ENCODE results near the gene CTXND2.
"Not testable (repeated sequence)": the region's sequence is repeated elsewhere in the genome, so short reads cannot be mapped to it uniquely, and the experiment has no call there.

CTXND2 gene

GRCh38 chr1:150863724-150864123, 23.2 kb upstream of the CTXND2 start:
- TF ChIP-seq CTCF (IDR thresholded peaks at IDR 0.05; ENCODE audit: low read depth, low read length) = no peak
- H3K4me3 ChIP-seq (ENCODE audit: low read depth, low read length) = no peak overlapping the region

- not testable (repeated sequence) for H3K4me3 ChIP-seq (ENCODE audit: low read depth, low read length)
Observed at GRCh38 chr1:150864200-150864599, 22.7 kb upstream of the CTXND2 start.

GRCh38 chr1:150869683-150870082, 17.3 kb upstream of the CTXND2 start:
- TF ChIP-seq CTCF (IDR thresholded peaks at IDR 0.05; ENCODE audit: low read depth, low read length) = no peak
- H3K4me3 ChIP-seq (ENCODE audit: low read depth, low read length) = no peak overlapping the region

GRCh38 chr1:150872572-150872971, 14.4 kb upstream of the CTXND2 start:
- H3K4me3 ChIP-seq (ENCODE audit: low read depth, low read length) = no peak overlapping the region
- no peak for TF ChIP-seq CTCF (IDR thresholded peaks at IDR 0.05; ENCODE audit: low read depth, low read length)

GRCh38 chr1:150873521-150873920, 13.4 kb upstream of the CTXND2 start:
- H3K4me3 ChIP-seq (ENCODE audit: low read depth, low read length) = no peak overlapping the region
- TF ChIP-seq CTCF (IDR thresholded peaks at IDR 0.05; ENCODE audit: low read depth, low read length) = no peak

GRCh38 chr1:150874455-150875196, 12.3 kb upstream of the CTXND2 start:
- H3K4me3 ChIP-seq (ENCODE audit: low read depth, low read length) = peak overlapping the region; percentile 69

GRCh38 chr1:150875197-150876118, 11.5 kb upstream of the CTXND2 start:
- no peak for TF ChIP-seq CTCF (IDR thresholded peaks at IDR 0.05; ENCODE audit: low read depth, low read length)
- peak overlapping the region; percentile 69 for H3K4me3 ChIP-seq (ENCODE audit: low read depth, low read length)

More at GRCh38 chr1:150874455-150875196, 12.3 kb upstream of the CTXND2 start:
- no peak for TF ChIP-seq CTCF (IDR thresholded peaks at IDR 0.05; ENCODE audit: low read depth, low read length)

Data from WI38 (cell line).